ENCODE data around the gene ROPN1.

The ROPN1 gene

GRCh38 chr3:123947482-123947881, 44.4 kb downstream of the ROPN1 start:
- DNase-seq (ENCODE audit: low spot score) = no peak

- DNase-seq (ENCODE audit: low spot score) = no peak
These were observed 50.4 kb downstream of the ROPN1 start for GRCh38 chr3:123941542-123941941.

- DNase-seq (ENCODE audit: low spot score) = no peak
These were observed 50.8 kb downstream of the ROPN1 start for GRCh38 chr3:123941121-123941520.

- DNase-seq (ENCODE audit: low spot score) = no peak
These were observed 52.2 kb downstream of the ROPN1 start for GRCh38 chr3:123939706-123940105.

- DNase-seq (ENCODE audit: low spot score) = no peak
These were observed 55.5 kb downstream of the ROPN1 start for GRCh38 chr3:123936400-123936799.

GRCh38 chr3:123935830-123936229, 56.1 kb downstream of the ROPN1 start:
- DNase-seq (ENCODE audit: low spot score) = no peak

- DNase-seq (ENCODE audit: low spot score) = no peak
These were observed 57.7 kb downstream of the ROPN1 start for GRCh38 chr3:123934250-123934649.

- DNase-seq (ENCODE audit: low spot score) = no peak
These were observed 61.5 kb downstream of the ROPN1 start for GRCh38 chr3:123930445-123930844.

GRCh38 chr3:123929325-123929724, 62.6 kb downstream of the ROPN1 start:
- no peak for DNase-seq (ENCODE audit: low spot score)

GRCh38 chr3:123926396-123926795, 65.5 kb downstream of the ROPN1 start:
- DNase-seq (ENCODE audit: low spot score) = no peak

- DNase-seq (ENCODE audit: low spot score) = no peak
These were observed 71.1 kb downstream of the ROPN1 start for GRCh38 chr3:123920868-123921267.

GRCh38 chr3:123920383-123920782, 71.5 kb downstream of the ROPN1 start:
- no peak for DNase-seq (ENCODE audit: low spot score)

GRCh38 chr3:123919353-123919752, 72.6 kb downstream of the ROPN1 start:
- DNase-seq (ENCODE audit: low spot score) = no peak
